Central memory CD8-positive, alpha-beta T cell (primary cell): Measurements from ENCODE around the gene KSR2.

Source experiments
- ATAC-seq: fragments of 150-1000 bp; cut with Tn5 transposase; replicated peaks from 2 replicates; pipeline ENCODE4 v1.10.0; 2022; ENCODE audit warnings: mild to moderate bottlenecking, moderate FRiP score, moderate number of reproducible peaks; ENCODE audit not compliant: poor library complexity, severe bottlenecking; ENCODE audit errors: extremely low read depth
- DNase-seq, 2 donors: peaks; one replicate each; pipeline ENCODE4 v3.0.0; 2021; ENCODE audit warnings: low spot score in 2 of 2
- H3K27ac Mint-ChIP-seq: one replicate; pipeline ENCODE4 v1.8.0; 2022; ENCODE audit warnings: low read depth, mild to moderate bottlenecking, moderate library complexity, mixed read lengths
- H3K27me3 Mint-ChIP-seq: one replicate; pipeline ENCODE4 v1.8.0; 2022; ENCODE audit warnings: mixed read lengths
- H3K36me3 Mint-ChIP-seq: one replicate; pipeline ENCODE4 v1.8.0; 2022; ENCODE audit warnings: mild to moderate bottlenecking, moderate library complexity, mixed read lengths; ENCODE audit not compliant: insufficient read depth
- H3K4me1 Mint-ChIP-seq: one replicate; pipeline ENCODE4 v1.8.0; 2022; ENCODE audit warnings: mixed read lengths
- H3K4me3 Mint-ChIP-seq: one replicate; pipeline ENCODE4 v1.8.0; 2022; ENCODE audit warnings: mild to moderate bottlenecking, moderate library complexity, mixed read lengths
- H3K9me3 Mint-ChIP-seq: one replicate; pipeline ENCODE4 v1.8.0; 2022; ENCODE audit warnings: mixed read lengths

The KSR2 gene

DNA sequence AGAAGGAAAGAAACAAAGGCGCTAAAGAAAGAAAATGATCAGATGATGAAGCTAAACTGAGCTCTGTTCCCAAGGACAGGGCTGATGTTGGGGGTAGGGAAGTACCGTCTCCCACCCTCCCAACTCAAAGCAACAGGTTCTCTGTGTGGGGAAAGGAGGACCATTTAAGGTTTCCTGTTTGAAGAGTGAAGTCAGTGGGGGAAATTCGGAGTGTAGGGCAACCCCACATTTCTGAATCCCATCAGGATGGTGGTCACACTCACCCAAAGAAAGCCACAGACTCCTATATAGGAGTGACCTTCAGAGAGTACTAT lies 131.1 kb downstream of the KSR2 start:
- H3K36me3 Mint-ChIP-seq, result no peaks in the 10 kb centered on the region
- peaks cover 10% of the 10 kb centered on the region for H3K4me1 Mint-ChIP-seq
- H3K27me3 Mint-ChIP-seq, result peaks cover 46% of the 10 kb centered on the region
- DNase-seq (no peak), ATAC-seq (no peak)
- H3K27ac Mint-ChIP-seq, result no peak overlapping the region
- no peaks in the 10 kb centered on the region for H3K9me3 Mint-ChIP-seq
- H3K4me3 Mint-ChIP-seq, result no peak overlapping the region

DNA sequence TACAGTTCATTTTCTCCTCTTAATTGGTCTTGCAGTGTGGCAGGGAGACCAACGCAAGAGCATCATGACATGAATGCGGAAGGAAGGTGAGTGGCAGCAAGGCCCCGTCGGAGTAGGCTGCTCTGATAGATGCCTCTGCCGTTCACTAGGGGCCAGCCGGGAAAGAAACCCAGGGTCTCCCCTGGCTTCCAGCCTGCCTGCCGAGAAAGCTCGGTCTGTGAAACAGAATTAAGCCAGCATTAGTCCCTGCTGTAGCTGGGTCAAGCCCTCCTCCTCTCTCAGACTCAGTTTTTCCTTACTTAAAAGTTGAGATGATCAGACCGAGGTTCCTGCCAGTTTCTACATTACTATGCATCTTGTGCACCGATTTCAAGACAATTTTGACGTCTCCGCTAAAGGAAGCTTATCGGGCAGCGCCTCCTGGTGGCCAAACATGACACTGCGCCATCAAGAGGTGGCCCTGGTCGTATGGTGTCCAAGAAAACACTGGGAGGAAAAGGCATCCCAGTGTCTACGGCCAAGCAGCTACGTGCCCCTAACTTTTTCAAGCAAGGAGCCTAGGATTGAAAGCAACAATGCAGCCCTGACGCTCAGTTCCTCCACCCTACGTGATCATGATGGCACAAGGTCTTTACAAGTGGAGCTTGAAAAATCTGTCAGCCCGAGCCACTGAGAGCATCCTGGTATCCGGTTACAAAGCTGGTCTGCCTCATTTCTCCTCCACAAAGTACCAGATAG lies 131.6 kb downstream of the KSR2 start:
- H3K27me3 Mint-ChIP-seq, result peaks cover 41% of the 10 kb centered on the region
- H3K27ac Mint-ChIP-seq, result no peak overlapping the region
- DNase-seq (peak; percentile 45 to 61), ATAC-seq (peak; percentile 40)
- H3K4me1 Mint-ChIP-seq, result peaks cover 10% of the 10 kb centered on the region
- H3K4me3 Mint-ChIP-seq, result no peak overlapping the region
- H3K36me3 Mint-ChIP-seq, result no peaks in the 10 kb centered on the region
- H3K9me3 Mint-ChIP-seq, result no peaks in the 10 kb centered on the region

DNA sequence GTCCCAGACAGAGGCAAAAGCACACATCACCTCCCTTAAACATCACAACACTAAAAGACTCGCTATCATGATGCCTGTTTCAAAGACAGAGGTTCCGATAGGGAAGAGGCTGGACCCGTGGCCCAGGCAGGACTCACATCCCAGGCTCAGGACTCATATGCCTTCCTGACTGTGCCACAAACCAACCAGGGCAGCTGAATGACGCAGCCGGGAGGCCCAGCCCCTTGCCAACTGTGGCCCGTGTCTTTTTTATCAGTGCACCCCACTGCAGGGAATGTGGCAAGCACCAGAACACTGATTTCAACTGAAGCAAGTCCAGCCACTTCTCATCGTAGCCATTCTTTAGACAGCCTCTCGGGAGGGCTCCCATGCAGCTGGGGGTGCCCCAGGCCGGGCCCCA lies 132.3 kb downstream of the KSR2 start:
- DNase-seq (no peak), ATAC-seq (no peak)
- no peaks in the 10 kb centered on the region for H3K9me3 Mint-ChIP-seq
- peaks cover 35% of the 10 kb centered on the region for H3K27me3 Mint-ChIP-seq
- peaks cover 10% of the 10 kb centered on the region for H3K4me1 Mint-ChIP-seq
- no peak overlapping the region for H3K4me3 Mint-ChIP-seq
- no peaks in the 10 kb centered on the region for H3K36me3 Mint-ChIP-seq
- H3K27ac Mint-ChIP-seq, result no peak overlapping the region

DNA sequence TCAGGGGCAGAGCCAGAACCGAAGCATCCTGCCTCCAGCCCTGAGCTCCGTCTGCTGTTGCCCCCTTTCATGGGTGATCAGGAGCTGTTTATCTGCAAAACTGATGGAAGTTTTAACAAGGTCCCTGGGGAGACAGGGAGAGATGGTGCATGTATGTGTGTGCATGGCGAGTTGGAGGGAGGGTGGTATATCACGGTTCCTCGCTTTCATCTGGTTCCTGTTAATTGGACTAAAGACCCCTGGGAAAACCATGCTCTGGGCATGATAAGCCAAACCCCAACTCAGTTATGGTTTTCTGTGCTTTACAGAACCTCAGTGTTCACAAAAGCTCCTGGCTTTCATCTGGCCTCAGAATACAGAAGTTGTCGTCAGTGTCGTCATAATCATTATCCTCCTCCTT lies 133.6 kb downstream of the KSR2 start:
- no peaks in the 10 kb centered on the region for H3K9me3 Mint-ChIP-seq
- H3K36me3 Mint-ChIP-seq, result no peaks in the 10 kb centered on the region
- H3K27ac Mint-ChIP-seq, result no peak overlapping the region
- DNase-seq (no peak), ATAC-seq (no peak)
- H3K4me1 Mint-ChIP-seq, result peaks cover 10% of the 10 kb centered on the region
- H3K27me3 Mint-ChIP-seq, result peaks cover 35% of the 10 kb centered on the region
- no peak overlapping the region for H3K4me3 Mint-ChIP-seq

DNA sequence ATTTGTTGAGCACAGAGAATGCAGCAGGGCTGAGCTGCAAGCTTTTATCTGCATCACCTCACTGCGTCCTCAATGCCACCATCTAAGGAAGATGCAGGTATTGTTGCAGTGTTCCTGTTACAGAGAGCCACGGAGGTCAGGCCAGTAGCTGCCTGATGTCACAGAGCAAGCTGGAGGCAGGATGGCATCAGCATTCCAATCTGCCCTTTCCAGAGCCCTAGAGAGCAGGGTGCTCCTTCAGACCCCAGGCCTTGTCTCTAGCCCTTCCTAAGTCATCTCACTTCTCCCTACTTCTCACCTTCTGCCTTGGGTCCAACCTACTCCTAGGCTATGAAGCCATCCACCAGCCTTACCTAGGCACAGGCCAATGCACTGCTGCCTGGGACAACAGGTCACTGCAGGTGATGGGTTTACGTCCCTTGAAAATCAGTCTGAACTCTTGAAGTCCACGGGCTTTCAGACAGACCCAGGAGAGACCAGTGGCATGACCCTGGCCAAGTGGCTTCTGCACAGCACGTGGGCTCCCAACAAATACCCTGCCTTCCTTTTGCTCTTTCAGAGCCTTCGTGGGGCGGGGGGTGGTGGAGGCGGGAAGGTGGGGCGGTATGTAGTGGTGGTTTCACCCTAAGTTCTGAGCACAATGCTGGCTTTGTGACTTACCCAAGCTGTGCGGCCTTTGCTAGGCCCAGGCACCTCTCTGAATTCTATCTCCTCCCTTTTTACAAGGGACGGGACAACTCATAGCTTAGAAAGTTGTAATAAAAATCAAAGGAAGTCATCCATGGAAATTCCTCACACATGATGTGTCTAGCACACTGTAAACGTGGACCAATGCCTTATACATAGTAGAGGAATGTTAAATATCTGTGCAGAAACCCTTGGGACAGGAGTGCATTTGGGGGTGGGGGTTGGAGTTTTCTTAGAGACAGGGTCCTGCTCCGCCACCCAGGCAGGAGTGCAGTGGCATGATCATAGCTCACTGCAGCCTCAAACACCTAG lies 136.0 kb downstream of the KSR2 start:
- no peak for ATAC-seq
- Mint-ChIP-seq H3K27ac (no peak overlapping the region), H3K9me3 (peaks cover 7% of the 10 kb centered on the region), H3K27me3 (peaks cover 24% of the 10 kb centered on the region), H3K4me1 (peaks cover 10% of the 10 kb centered on the region), H3K4me3 (no peak overlapping the region), H3K36me3 (no peaks in the 10 kb centered on the region)
- DNase-seq, result no peak

DNA sequence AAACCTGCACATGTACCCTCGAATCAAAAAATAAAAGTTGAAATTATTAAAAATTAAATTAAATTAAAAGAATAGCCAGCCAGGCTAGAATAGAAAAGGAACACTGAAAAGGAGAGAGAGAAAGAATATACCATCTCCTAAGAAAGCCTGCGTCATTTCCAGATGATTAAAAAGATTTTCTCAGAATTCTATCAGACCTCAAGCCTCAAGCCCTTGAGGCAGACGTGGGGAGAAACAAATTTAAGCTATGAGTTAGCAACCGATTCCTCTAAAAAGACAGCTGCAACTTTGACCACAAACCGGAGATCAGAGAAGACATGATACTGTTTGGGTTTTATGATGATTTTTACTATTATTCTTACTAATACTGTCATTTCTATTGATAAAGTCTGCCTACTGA lies 138.3 kb downstream of the KSR2 start:
- no peaks in the 10 kb centered on the region for H3K36me3 Mint-ChIP-seq
- H3K9me3 Mint-ChIP-seq, result peaks cover 7% of the 10 kb centered on the region
- DNase-seq (no peak), ATAC-seq (no peak)
- no peak overlapping the region for H3K4me3 Mint-ChIP-seq
- peaks cover 9% of the 10 kb centered on the region for H3K27me3 Mint-ChIP-seq
- no peaks in the 10 kb centered on the region for H3K4me1 Mint-ChIP-seq
- no peak overlapping the region for H3K27ac Mint-ChIP-seq

DNA sequence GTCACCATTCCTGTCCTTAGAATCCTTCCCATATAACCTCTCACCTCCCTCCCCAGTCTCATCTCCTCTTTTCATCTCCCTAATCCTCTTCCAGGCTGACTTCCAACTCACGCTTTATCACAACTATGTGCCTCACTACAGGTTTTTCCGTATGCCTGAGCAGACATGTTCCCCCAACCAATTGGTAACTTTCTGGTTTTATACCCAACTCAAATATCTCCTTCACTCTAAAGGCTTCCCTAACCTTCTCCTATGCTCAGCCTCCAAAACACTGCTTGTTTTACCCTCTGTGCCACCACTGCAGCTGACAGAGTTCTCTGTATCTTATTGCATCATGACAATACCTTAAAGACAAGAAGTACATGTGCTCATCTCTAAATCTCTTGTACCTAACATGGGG lies 139.7 kb downstream of the KSR2 start:
- Mint-ChIP-seq H3K27me3 (peaks cover 9% of the 10 kb centered on the region), H3K27ac (no peak overlapping the region), H3K9me3 (peaks cover 7% of the 10 kb centered on the region), H3K4me3 (no peak overlapping the region), H3K36me3 (no peaks in the 10 kb centered on the region), H3K4me1 (no peaks in the 10 kb centered on the region)
- ATAC-seq (no peak), DNase-seq (no peak)

DNA sequence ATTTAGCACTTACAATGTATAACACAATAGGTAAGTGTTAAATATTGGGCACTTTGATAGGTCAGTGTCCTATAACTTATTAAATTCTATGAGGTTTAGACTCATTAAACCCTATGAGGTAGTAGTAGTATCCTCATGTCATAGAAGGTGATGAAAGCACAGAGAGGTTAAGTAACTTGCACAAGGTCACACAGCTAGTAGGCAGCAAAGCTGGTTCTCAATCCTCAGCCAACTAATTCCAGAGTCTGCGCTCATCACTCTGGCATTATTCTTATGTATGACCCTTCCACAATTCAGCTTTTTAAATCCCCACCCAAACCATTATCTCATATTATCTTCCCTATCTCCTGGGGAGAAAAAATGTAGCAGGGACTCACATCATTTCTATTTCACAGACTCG lies 141.1 kb downstream of the KSR2 start:
- DNase-seq, result no peak
- ATAC-seq, result no peak
- Mint-ChIP-seq H3K27ac (no peak overlapping the region), H3K27me3 (peaks cover 17% of the 10 kb centered on the region), H3K9me3 (peaks cover 16% of the 10 kb centered on the region), H3K4me1 (no peaks in the 10 kb centered on the region), H3K36me3 (peaks cover under 1% of the 10 kb centered on the region), H3K4me3 (no peak overlapping the region)

DNA sequence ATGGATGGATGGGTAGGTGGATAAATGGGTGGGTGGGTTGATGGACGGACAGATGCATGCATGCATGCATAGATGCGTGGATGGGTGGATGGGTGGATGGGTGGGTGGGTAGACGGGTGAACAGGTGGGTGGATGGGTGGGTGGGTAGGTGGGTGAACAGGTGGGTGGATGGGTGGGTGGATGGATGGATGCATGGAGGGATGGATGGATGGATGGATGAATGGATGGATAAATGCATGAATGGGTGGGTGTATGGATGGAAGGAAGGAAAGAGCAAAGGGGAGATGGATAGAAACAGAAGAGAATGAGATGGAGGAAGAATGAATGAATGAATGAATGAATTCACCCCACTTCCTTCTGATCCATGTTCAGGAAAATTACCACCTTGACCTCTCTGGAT lies 143.0 kb downstream of the KSR2 start:
- Mint-ChIP-seq H3K9me3 (peaks cover 17% of the 10 kb centered on the region), H3K27me3 (peaks cover 19% of the 10 kb centered on the region), H3K4me1 (no peaks in the 10 kb centered on the region), H3K27ac (no peak overlapping the region), H3K36me3 (peaks cover 1% of the 10 kb centered on the region), H3K4me3 (no peak overlapping the region)
- ATAC-seq (no peak), DNase-seq (no peak)

DNA sequence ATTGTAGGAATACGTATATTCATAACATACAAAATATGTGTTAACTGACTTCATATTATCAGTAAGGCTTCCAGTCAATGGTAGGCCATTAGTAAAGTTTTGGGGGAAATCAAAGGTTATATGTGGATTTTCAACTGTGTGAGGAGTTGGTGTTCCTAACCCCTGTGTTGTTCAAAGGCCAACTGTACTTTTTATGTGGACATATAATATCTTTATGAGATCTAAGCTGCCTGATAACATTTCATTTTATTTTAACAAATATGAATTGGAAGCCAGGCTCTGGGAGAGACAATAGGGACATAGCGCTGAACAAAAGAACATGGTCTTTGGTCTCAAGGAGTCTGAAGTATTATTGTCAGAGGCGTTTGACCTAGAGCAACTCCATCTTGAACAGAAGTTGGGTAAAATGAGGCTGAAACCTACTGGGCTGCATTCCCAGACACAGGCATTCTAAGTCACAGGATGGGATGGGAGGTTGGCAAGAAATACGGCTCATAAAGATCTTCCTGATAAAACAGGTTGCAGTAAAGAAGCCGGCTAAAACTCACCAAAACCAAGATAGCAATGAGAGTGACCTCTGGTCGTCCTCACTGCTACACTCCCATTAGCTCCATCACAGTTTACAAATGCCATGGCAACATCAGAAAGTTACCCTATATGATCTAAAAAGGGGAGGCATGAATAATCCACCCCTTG lies 147.2 kb downstream of the KSR2 start:
- ATAC-seq (no peak), DNase-seq (no peak)
- Mint-ChIP-seq H3K27me3 (peaks cover 30% of the 10 kb centered on the region), H3K4me3 (no peak overlapping the region), H3K4me1 (no peaks in the 10 kb centered on the region), H3K36me3 (peaks cover 1% of the 10 kb centered on the region), H3K27ac (no peak overlapping the region), H3K9me3 (peaks cover 10% of the 10 kb centered on the region)

DNA sequence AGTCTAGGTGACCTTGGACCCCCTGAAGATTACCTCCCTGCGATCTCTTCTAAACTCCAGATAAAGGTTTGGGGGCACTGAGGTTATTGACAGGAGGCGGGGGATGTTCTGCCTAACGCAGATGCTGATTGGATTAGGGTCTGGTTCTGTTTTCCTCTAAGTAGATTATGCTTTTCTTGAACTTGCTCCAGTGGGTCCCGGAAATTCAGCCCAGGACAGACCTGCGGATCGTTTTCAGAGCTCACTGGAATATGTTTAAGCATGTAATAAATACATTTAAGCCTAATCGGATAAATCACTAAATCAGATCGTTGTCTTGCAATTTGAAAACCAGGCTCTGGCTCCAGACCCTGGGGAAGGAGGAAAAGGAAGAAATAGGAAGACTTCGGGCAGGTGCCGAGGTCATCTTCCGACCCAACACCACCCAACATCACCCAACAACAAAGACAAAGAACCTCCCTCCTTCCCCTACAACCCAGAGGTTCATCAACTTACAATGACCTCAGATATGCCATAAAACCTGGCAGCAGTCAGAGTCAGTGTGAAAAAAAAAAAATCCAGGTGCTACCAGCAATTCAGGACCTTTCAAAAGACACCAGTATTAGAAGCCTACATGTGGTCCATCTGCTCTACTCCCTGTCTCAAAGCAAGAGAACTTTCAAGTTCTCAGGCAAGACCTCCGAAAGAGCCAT lies 148.4 kb downstream of the KSR2 start:
- H3K27ac Mint-ChIP-seq, result no peak overlapping the region
- H3K4me3 Mint-ChIP-seq, result no peak overlapping the region
- peaks cover 1% of the 10 kb centered on the region for H3K36me3 Mint-ChIP-seq
- no peak for DNase-seq
- ATAC-seq, result no peak
- H3K27me3 Mint-ChIP-seq, result peaks cover 30% of the 10 kb centered on the region
- no peaks in the 10 kb centered on the region for H3K4me1 Mint-ChIP-seq
- H3K9me3 Mint-ChIP-seq, result peaks cover 14% of the 10 kb centered on the region

DNA sequence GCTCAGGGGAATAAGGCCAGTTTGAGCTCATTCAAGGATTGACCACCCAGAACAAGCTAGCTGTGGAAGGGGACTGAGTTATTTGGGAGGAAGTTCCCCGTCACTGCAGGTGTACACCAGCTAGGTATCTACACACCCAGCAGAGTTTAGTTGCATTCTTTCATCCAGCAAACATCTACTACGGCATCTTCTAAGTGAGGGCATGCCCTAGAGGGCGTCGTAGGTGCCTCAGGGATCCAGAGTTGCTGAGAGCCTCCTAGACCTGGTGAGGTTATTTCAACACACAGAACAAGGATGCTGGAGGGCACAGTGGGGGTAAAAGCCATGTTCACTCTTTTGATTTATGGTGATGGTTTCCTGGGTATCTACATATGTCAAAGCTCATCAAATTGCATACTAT lies 149.6 kb downstream of the KSR2 start:
- peaks cover 30% of the 10 kb centered on the region for H3K27me3 Mint-ChIP-seq
- no peak overlapping the region for H3K27ac Mint-ChIP-seq
- peaks cover 16% of the 10 kb centered on the region for H3K9me3 Mint-ChIP-seq
- H3K4me1 Mint-ChIP-seq, result no peaks in the 10 kb centered on the region
- H3K4me3 Mint-ChIP-seq, result no peak overlapping the region
- H3K36me3 Mint-ChIP-seq, result peaks cover 1% of the 10 kb centered on the region
- no peak for DNase-seq
- no peak for ATAC-seq
